Raji (cell line): ENCODE results near the gene SGSH.

Experiments used
- POLR2A ChIP-seq: IDR thresholded peaks from 2 replicates; pipeline ENCODE4 v1.6.1; 2011; ENCODE audit warnings: low read depth, low read length, control low read depth; ENCODE audit not compliant: insufficient read depth

Gene SGSH

DNA sequence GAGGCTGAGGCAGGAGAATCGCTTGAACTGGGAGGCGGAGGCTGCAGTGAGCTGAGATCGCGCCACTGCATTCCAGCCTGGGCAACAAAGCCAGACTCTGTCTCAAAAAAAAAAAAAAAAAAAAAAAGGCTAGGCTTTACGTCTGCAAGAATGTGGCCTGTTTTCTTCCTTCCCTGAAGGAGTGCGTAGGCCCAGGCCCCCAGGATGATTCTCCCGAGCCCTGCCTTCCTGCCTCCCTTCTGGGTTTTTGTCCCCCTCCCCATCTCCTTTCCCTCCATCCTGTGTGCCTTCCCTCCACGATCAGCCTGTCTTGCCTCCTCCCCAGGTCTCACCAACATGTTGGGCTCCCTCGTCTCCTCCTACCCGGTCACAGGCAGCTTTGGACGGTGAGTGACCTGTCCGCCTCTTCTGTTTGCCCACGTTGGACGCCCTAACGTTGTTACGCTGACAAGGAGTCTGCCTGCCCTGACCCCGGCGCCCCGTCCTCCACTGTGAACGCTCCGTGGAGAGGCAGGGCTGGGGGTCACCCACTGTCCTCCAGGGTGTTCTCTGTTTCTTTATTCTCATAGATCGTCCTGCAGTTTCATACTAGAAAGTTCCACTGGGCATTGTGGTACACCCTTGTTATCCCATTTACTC is 24.9 kb upstream of the SGSH start:
- TF ChIP-seq POLR2A, result no peak

DNA sequence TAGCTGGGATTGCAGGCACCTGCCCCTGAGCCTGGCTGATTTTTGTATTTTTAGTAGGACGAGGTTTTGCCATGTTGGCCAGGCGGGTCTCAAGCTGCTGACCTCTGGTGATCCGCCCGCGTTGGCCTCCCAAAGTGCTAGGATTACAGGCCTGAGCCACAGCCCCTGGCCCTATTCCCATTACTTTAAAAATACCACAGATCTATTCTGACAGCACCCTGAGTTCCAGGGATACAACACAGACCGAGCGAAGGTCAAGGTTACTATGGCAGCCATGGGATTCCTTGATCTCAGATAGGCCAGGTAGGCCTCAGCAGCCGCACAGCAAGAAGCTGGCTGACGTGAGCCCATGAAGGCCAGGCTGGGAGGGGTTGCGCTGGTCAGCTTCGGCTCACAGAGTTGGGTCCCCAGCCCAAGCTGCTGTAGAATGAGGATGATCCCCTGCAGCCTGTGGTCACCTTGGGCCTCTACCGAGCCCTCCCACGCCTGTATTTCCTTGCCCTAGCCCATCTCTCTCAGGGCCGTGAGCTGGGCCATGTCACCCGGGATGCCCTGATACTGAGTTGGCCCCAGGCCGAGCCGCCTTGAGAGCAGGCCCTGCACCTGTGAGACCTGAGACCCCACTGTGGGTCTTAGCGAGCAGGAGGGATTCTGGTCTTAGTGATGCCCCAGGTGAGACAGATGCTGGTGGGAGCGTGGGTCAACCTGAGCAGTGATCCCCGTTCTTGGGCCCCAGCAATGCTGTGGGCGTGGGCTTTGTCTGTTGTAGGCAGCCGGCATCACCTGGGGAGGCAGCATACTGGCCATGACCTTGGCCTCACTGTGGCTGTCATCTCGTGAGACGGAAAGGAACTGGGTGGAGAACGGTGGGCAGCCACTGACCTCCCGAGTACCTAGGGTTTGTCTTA is 23.6 kb upstream of the SGSH start:
- no peak for TF ChIP-seq POLR2A

DNA sequence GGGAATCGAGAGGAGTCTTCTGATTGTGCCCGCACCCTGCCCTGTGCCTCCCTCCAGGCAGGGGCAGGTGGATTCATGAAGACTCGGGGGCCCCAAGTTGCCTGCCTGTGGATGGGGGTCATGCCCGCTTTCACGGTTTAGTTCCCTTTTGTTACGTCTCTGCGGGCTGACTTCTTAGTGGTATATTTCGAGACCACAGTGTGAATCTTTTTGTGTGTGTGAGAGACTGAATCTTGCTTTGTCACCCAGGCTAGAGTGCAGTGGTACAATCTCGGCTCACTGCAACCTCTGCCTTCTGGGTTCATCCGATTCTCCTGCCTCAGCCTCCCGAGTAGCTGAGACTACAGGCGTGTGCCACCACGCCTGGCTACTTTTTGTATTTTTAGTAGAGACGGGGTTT is 22.4 kb upstream of the SGSH start:
- TF ChIP-seq POLR2A, result no peak

DNA sequence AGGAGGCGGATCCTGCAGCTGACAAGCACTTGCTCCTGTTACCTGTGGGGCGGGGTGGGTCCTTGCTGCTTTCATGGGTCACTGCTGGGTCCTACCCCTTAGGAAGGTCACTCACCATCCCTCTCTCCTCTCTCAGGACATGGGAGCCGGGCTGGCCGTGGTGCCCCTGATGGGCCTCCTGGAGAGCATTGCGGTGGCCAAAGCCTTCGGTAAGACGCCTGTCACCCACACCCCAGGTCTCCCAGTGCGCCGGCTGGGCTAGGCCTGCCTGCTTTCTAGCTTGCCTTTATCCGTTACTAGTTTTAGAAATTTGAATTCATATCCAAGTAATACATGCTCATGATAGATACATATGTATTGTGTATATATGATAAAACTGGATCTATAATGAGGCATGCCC is 17.3 kb upstream of the SGSH start:
- no peak for TF ChIP-seq POLR2A

DNA sequence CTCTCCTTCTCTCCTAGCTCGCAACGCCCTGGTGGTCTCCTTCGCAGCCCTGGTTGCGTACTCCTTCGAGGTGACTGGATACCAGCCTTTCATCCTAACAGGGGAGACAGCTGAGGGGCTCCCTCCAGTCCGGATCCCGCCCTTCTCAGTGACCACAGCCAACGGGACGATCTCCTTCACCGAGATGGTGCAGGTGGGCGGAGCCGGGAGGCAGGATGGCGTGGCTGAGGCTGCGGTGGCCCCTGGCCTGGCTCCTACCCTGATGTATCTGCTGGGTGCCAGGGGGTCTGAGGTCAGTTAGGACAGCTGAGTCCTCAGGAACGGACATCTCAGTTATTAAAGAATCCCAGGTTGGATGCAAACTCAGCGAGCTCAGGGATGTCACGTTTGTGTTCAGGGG is 16.8 kb upstream of the SGSH start:
- no peak for TF ChIP-seq POLR2A

DNA sequence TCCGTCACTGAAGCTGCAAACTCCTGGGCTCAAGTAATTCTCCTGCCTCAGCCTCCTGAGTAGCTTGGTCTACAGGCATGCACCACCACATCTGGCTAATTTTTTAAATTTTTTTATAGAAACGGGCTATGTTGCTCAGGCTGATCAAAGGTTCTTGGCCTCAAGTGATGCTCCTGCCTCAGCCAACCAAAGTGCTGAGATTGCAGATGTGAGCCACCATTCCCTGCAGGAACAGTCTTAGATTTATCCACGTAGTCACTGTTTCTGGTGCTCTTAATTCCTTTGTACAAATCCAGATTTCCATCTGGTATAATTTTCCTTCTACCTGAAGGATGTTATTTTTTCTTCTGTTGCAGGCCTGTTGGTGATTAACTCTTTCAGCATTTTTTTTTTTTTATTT is 13.1 kb upstream of the SGSH start:
- no peak for TF ChIP-seq POLR2A

DNA sequence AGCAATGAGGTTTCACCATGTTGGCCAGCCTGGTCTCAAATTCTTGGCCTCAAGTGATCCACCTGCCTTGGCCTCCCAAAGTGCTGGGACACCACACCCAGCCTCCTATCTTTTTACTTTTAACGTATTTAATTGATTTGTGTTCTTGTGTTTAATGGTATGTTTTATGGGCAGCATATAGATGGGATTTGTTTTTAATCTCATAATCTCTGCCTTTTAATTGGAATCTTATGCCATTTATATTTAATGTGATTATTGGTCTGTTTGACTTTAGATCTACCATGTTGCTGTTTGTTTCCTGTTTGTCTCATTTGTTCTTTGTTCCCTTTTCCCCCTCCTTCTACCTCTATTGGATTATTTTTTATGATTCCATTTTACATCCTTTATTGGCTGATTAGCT is 12.3 kb upstream of the SGSH start:
- no peak for TF ChIP-seq POLR2A

DNA sequence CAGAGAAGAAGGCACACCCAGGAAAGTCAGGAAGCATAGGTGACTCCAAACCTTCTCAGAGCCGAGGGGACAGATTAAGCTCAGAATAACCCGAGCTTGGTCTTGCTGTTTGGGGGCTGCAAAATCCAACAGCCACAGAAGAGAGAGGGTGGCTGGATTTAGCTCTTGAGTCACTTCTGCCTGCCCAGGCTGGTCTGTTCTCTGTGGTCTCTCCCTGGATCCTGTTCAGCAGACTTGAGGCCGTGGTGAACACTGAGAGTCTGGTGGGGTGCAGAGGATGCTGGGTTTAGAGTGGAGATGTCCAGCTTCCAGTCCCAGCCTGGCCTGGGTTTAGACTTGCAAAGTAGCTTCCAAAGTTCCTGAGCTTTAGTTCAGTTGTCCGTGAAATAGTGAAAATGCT is 8.9 kb upstream of the SGSH start:
- no peak for TF ChIP-seq POLR2A

DNA sequence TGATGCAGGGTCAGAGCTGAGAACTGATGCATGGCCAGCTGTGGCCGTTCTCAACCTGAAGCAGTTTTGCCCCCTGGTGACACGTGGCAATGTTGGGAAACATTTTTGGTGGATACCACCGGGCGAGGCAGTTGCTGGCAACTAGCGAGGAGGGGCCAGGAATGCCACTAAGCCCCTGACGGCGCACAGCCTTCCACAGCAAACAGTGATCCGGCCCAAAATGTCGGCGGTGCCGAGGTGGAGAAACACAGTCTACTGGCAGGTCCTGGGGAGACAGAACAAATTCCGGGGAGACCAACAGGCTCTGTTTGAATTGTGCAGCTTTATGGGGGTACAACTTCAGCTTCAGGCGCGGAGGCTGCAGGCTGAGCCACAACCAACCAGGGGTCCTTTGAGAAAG is 8.3 kb upstream of the SGSH start:
- TF ChIP-seq POLR2A, result no peak

DNA sequence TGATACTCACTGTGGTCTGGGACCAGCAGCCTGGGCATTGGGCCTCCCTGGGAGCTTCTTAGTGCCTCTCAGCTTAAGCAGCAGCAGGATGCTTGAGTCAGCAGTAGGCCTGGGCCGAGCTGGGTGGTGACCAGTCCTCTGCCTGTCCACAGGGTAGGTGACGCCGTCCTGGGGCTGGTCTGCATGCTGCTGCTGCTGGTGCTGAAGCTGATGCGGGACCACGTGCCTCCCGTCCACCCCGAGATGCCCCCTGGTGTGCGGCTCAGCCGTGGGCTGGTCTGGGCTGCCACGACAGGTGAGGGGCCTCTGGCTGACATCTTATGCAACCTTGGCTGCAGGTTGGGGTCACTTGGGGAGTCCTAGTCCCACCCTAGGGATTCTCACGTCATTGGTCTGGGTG is 7.5 kb upstream of the SGSH start:
- no peak for TF ChIP-seq POLR2A

DNA sequence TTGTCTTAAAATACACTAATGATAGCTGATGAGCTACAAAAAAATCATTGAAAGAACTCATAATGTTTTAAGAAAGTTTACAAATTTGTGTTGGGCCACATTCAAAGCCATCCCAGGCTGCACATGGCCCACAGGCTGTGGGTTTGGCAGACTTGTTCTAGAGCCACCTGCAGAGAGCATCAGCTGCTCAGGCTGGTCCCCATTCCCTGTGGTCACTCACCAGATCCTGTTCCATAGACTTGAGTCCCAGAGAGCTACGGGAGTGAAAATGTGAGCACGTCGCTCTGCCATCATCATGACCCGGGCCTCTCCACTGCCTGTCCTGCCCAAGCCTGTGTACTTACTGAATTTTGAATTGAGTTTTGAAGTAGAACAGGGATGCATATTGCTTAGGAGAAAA is 7.0 kb upstream of the SGSH start:
- no peak for TF ChIP-seq POLR2A

DNA sequence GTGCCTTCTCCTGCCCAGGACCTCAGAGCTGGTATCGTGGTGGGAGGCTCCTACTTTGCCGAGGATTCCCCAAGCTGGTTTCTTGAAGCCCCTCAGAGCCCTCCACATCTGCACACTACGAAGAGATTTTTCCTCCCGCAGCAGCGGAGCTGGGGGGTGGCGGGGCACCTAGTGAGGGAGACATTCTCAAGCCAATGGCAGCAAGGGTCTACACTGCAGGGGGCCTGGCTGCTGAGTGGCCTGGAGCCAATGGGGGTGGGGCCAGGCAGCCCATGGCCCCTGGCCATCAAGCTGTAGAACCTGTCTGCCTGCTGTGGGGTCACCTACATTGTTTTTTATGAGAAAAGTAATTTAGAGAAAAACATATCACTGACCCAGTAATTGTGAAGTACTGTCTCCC is 5.1 kb upstream of the SGSH start:
- TF ChIP-seq POLR2A, result no peak

DNA sequence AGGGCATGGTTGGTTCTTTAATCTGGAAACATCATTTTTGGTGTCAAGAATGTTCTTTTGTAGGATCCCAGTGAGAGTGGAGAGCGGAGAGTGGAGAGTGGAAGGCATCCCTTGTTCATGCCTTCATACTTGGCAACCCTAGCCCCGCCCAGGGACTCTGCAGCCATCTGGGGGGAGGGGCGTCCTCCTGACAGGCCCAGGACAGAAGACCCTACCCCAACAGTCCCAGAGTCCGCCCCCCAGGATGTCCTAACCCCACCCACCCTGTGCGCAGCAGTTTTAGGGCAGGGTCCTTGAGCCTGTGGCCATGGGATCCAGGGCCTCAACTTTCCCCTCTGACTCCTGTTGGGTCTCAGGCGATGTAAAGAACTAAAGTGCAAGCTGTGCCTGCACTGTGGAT is 4.5 kb upstream of the SGSH start:
- TF ChIP-seq POLR2A, result no peak

DNA sequence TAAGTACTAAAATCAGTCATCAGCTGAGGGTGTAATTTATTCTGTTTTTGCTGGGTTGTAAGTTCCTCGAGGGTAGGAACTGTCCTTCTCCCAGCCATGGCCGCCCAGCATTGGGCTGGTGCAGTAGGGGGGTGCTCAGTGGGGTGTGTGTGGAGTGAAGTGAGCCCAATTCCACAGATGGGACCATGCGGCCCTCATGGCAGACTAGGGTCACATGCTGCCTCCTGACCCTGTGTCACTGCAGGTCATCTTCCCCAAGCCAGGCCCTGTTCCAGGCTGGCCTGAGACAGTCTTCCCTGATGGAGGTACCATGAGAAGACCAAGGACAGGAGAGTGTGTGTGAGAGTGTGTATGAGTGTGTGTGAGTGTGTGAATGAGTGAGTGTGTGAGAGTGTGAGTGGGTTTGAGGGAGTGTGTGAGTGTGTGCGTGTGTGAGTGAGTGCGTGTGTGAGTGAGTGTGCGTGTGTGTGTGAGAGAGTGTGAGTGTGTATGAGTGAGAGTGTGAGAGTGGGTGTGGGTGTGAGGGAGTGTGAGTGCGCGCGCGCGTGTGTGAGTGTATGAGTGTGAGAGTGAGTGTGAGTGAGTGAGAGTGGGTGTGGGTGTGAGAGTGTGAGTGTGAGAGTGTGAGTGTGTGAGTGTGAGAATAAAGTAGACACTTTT is 3.8 kb upstream of the SGSH start:
- TF ChIP-seq POLR2A, result no peak

DNA sequence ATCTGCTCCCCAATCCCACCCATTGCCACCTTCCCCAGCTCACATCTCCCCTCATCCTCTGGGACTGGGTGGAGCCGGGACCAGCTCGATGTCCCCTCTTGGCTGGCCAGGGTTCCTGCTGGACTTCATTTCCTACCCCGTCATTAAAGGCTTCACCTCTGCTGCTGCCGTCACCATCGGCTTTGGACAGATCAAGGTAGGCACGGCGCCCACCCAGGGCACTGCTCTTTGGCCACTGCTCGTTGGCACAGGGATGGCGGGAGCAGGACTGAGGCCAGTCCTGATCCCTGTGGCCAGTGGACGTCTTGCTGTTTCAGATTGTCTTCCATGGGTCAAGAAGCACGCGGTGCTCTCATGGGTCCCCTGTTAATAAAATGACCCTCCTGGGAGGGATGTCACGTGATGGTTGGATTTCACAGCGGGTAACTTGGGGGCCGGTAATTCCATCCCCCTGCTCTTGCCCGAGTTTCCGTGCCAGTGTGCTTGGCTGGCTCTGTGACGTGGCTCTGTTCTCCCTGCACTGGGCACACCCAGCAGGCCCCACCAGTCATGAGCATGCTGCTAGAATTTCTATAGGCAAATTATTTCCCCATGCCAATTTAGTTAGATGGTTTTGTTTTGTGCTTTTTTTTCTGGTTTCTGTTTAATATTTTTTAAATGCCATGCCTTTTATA is 3.1 kb upstream of the SGSH start:
- no peak for TF ChIP-seq POLR2A
